HepG2 (cell line): ENCODE data around the gene SLC39A1. TPM values are rescaled to one million over a fixed set of nuclear protein-coding genes. Genes with fewer than 3 reads are reported as not detected.
A peak's percentile ranks its signal among the peaks of the same experiment; 100 is the strongest.

Experiments
- CHD4 ChIP-seq: fragments of 200-600 bp; sonication (generic); IDR thresholded peaks from 2 replicates; pipeline ENCODE4 v1.7.0; 2017; ENCODE audit warnings: mild to moderate bottlenecking, low read length, borderline replicate concordance
- FOXM1 ChIP-seq: sonication (generic); formaldehyde crosslinking; IDR thresholded peaks from 2 replicates; pipeline ENCODE4 v1.5.0; 2020; ENCODE audit warnings: missing genetic modification reagents
- GATAD2A ChIP-seq: IDR thresholded peaks from 2 replicates; pipeline ENCODE4 v1.6.1; 2016
- HNF4A ChIP-seq: sonication (generic); formaldehyde crosslinking; IDR thresholded peaks from 2 replicates; pipeline ENCODE4 v1.4.0; 2020; ENCODE audit warnings: missing genetic modification reagents
- KLF11 ChIP-seq: IDR thresholded peaks from 2 replicates; pipeline ENCODE4 v1.6.1; 2016; ENCODE audit warnings: missing compliant biosample characterization
- NFE2L1 ChIP-seq: sonication (generic); formaldehyde crosslinking; IDR thresholded peaks from 2 replicates; pipeline ENCODE4 v1.4.0; 2020; ENCODE audit warnings: missing genetic modification reagents, mild to moderate bottlenecking, borderline replicate concordance
- NFIC ChIP-seq: IDR thresholded peaks from 2 replicates; pipeline ENCODE4 v1.6.1; 2012; ENCODE audit warnings: mild to moderate bottlenecking, low read length, inconsistent platforms
- PAWR ChIP-seq: sonication (generic); formaldehyde crosslinking; IDR thresholded peaks from 2 replicates; pipeline ENCODE4 v1.4.0; 2020; ENCODE audit warnings: missing genetic modification reagents, mild to moderate bottlenecking, borderline replicate concordance
- POLR2A ChIP-seq, 2 experiments: IDR thresholded peaks; 2 replicates each; pipeline ENCODE4 v1.6.1; 2011; ENCODE audit warnings: low read depth in 2 of 2, low read length in 2 of 2, mild to moderate bottlenecking in 1 of 2, moderate library complexity in 1 of 2; ENCODE audit not compliant: insufficient read depth in 1 of 2
- RNF219 ChIP-seq: sonication (generic); formaldehyde crosslinking; IDR thresholded peaks from 2 replicates; pipeline ENCODE4 v1.5.0; 2020; ENCODE audit warnings: mild to moderate bottlenecking, missing genetic modification reagents
- TBP ChIP-seq: sonication (generic); formaldehyde crosslinking; IDR thresholded peaks from 2 replicates; pipeline ENCODE4 v1.5.0; 2020; ENCODE audit warnings: missing genetic modification reagents
- THAP11 ChIP-seq: IDR thresholded peaks from 2 replicates; pipeline ENCODE4 v1.6.1; 2016; ENCODE audit warnings: missing biosample characterization, missing genetic modification reagents
- ZBTB38 ChIP-seq: sonication (generic); formaldehyde crosslinking; IDR thresholded peaks from 2 replicates; pipeline ENCODE4 v1.5.1; 2020; ENCODE audit warnings: mild to moderate bottlenecking, missing genetic modification reagents
- ZEB1 ChIP-seq: IDR thresholded peaks from 2 replicates; pipeline ENCODE4 v1.6.1; 2012; ENCODE audit warnings: mild to moderate bottlenecking, low read depth, inconsistent platforms; ENCODE audit not compliant: insufficient replicate concordance
- ZFP36L2 ChIP-seq: sonication (generic); formaldehyde crosslinking; IDR thresholded peaks from 2 replicates; pipeline ENCODE4 v1.4.0; 2020; ENCODE audit warnings: missing genetic modification reagents
- ZFP91 ChIP-seq: sonication (generic); formaldehyde crosslinking; IDR thresholded peaks from 2 replicates; pipeline ENCODE4 v1.9.0; 2022; ENCODE audit warnings: missing genetic modification reagents, mild to moderate bottlenecking, borderline replicate concordance
- ZMYM2 ChIP-seq: sonication (generic); formaldehyde crosslinking; IDR thresholded peaks from 2 replicates; pipeline ENCODE4 v1.8.0; 2022; ENCODE audit warnings: mild to moderate bottlenecking, missing genetic modification reagents
- ZNF350 ChIP-seq: sonication (generic); formaldehyde crosslinking; IDR thresholded peaks from 2 replicates; pipeline ENCODE4 v1.4.0; 2020; ENCODE audit warnings: mild to moderate bottlenecking, low read depth, missing genetic modification reagents, borderline replicate concordance
- ZNF580 ChIP-seq: IDR thresholded peaks from 2 replicates; pipeline ENCODE4 v1.6.1; 2016; ENCODE audit warnings: low read depth, borderline replicate concordance
- ZNF598 ChIP-seq: sonication (generic); formaldehyde crosslinking; IDR thresholded peaks from 2 replicates; pipeline ENCODE4 v1.5.1; 2020; ENCODE audit warnings: mild to moderate bottlenecking, missing genetic modification reagents, borderline replicate concordance
- polyA plus RNA-seq, 8 experiments: library from polyadenylated mRNA; depleted of rRNA in 3 of 8; stranded (reverse) in 7 of 8; unstranded in 1 of 8; fragments of >200 nt; fragmentation: Illumina TruSeq in 4 of 8; extraction: Trizol in 4 of 8; gene quantifications; 2 replicates each; pipeline versions ENCODE4 v1.2.1 to v1.2.3, GENCODE V29; 2011 to 2016; ENCODE audit warnings: low read depth in 4 of 8, missing spikeins in 1 of 8, mixed read lengths in 1 of 8; ENCODE audit not compliant: insufficient read depth in 1 of 8
- total RNA-seq, 5 experiments: library from RNA; depleted of rRNA; stranded (reverse); fragments of >200 nt; fragmentation: Illumina TruSeq; extraction: Trizol; gene quantifications; 2 replicates each; pipeline ENCODE4 v1.2.3, GENCODE V29; 2016; ENCODE audit warnings: low read depth in 1 of 5
- TF ChIP-seq, protein P1 (sequence below): IDR thresholded peaks from 2 replicates; pipeline ENCODE4 v1.6.1; 2016; ENCODE audit warnings: missing biosample characterization, missing genetic modification reagents, low read depth
- TF ChIP-seq, protein P2 (sequence below): IDR thresholded peaks from 2 replicates; pipeline ENCODE4 v1.6.1; 2012; ENCODE audit warnings: low read length, improper control_type of control experiment

SLC39A1 gene
- total and polyA plus RNA-seq, 2 of the 13 experiments (the other 11 are each of a cell fraction or from before 2014, with no cell fraction given), result 71.2 to 78.4 TPM

DNA sequence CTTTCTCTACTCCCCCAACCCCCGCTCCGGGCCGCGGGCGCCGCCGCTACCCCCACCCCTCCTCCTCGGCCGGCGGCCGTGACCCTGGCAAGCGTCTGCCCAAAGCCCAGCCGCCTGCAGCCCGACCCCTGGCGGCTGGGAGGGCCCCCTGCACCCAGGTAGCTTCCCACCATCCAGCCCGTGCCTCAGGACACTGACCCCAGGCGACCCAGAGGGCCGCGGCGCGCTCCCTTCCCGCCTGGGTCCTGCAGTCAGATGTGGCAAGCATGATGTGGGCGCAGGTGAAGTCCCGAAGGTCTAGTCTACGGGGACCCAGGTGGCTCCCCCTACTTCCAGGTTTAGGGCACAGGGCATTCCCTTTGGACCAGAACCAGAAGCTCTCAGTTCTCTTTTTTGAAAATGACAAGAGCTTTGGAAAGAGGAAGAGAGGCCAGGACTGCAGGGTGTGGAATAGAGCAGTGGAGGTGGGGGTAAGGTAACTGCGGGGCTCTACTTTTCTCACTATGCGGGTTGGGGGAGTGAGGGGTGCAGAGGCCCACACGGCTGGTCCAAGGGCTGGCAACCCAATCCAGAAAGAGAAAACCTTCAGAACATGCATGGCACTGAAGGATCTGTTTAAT is 16.6 kb downstream of the SLC39A1 start, which contains the start of gene DENND4B (continued):
- TF ChIP-seq, protein P1, sequence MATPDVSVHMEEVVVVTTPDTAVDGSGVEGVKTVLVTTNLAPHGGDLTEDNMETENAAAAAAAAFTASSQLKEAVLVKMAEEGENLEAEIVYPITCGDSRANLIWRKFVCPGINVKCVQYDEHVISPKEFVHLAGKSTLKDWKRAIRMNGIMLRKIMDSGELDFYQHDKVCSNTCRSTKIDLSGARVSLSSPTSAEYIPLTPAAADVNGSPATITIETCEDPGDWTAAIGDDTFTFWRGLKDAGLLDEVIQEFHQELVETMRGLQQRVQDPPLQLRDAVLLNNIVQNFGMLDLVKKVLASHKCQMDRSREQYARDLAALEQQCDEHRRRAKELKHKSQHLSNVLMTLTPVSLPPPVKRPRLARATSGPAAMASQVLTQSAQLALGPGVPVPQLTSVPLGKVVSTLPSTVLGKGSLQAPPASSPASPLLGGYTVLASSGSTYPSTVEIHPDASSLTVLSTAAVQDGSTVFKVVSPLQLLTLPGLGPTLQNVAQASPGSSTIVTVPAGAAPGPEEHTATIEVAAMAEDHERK (CRISPR knock-in tag), result no peak
- TF ChIP-seq CHD4 (no peak), ZFP36L2 (CRISPR knock-in tag) (0 out of 2 replicates have a peak, but pooled peaks have one; percentile 54), ZBTB38 (no peak), TBP (no peak), ZEB1 (no peak), GATAD2A (CRISPR knock-in tag) (no peak; the same call in 1 of the 2 replicates), ZFP91 (CRISPR knock-in tag) (peak; percentile 65; the same call in 1 of the 2 replicates), HNF4A (CRISPR knock-in tag) (peak; percentile 35; the same call in 1 of the 2 replicates), ZNF598 (CRISPR knock-in tag) (no peak), RNF219 (CRISPR knock-in tag) (no peak), ZNF580 (CRISPR knock-in tag) (peak; percentile 82; the same call in 1 of the 2 replicates), ZNF350 (CRISPR knock-in tag) (no peak; the same call in none of the 2 replicates), FOXM1 (no peak), KLF11 (CRISPR knock-in tag) (no peak), ZMYM2 (CRISPR knock-in tag) (no peak), NFE2L1 (CRISPR knock-in tag) (no peak), NFIC (no peak), THAP11 (CRISPR knock-in tag) (peak; percentile 87), PAWR (CRISPR knock-in tag) (no peak), POLR2A (IDR thresholded peaks at IDR 0.05; ENCODE audit: insufficient read depth in 1 of 2, low read depth in 2 of 2, low read length in 2 of 2) (0 out of 4 replicates have a peak, but pooled peaks of 1 of the 2 experiments have one; percentile 5)
- TF ChIP-seq, protein P2, sequence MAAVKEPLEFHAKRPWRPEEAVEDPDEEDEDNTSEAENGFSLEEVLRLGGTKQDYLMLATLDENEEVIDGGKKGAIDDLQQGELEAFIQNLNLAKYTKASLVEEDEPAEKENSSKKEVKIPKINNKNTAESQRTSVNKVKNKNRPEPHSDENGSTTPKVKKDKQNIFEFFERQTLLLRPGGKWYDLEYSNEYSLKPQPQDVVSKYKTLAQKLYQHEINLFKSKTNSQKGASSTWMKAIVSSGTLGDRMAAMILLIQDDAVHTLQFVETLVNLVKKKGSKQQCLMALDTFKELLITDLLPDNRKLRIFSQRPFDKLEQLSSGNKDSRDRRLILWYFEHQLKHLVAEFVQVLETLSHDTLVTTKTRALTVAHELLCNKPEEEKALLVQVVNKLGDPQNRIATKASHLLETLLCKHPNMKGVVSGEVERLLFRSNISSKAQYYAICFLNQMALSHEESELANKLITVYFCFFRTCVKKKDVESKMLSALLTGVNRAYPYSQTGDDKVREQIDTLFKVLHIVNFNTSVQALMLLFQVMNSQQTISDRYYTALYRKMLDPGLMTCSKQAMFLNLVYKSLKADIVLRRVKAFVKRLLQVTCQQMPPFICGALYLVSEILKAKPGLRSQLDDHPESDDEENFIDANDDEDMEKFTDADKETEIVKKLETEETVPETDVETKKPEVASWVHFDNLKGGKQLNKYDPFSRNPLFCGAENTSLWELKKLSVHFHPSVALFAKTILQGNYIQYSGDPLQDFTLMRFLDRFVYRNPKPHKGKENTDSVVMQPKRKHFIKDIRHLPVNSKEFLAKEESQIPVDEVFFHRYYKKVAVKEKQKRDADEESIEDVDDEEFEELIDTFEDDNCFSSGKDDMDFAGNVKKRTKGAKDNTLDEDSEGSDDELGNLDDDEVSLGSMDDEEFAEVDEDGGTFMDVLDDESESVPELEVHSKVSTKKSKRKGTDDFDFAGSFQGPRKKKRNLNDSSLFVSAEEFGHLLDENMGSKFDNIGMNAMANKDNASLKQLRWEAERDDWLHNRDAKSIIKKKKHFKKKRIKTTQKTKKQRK, result no peak
